ENCODE data around the gene CDH13.

DNA sequence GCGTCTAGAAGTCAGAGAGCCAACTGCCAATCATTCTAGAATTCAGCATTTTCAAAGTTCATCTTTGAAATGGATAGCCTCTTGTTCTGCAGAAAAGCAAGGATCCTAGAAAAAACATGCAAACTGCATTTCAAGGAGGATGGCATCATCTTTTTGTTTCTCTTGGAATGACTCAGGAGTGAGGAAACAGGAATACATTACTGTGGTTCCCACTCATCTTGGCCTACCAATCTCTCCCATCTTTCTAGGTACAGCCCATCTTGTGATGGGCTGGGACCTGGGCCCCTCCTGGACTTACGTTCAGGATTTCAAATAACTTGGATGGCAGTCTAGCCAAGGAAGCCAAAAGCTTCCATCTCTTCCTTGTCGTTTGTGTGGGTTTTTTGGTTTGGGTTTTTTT lies 363.4 kb downstream of the CDH13 start:
- TF ChIP-seq, protein P1, sequence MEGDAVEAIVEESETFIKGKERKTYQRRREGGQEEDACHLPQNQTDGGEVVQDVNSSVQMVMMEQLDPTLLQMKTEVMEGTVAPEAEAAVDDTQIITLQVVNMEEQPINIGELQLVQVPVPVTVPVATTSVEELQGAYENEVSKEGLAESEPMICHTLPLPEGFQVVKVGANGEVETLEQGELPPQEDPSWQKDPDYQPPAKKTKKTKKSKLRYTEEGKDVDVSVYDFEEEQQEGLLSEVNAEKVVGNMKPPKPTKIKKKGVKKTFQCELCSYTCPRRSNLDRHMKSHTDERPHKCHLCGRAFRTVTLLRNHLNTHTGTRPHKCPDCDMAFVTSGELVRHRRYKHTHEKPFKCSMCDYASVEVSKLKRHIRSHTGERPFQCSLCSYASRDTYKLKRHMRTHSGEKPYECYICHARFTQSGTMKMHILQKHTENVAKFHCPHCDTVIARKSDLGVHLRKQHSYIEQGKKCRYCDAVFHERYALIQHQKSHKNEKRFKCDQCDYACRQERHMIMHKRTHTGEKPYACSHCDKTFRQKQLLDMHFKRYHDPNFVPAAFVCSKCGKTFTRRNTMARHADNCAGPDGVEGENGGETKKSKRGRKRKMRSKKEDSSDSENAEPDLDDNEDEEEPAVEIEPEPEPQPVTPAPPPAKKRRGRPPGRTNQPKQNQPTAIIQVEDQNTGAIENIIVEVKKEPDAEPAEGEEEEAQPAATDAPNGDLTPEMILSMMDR (IDR thresholded peaks at IDR 0.05; ENCODE audit: poor library complexity, severe bottlenecking), result no peak
- TF ChIP-seq EZH2 (IDR thresholded peaks at IDR 0.05; ENCODE audit: borderline replicate concordance, insufficient read depth, low read length, poor library complexity, severe bottlenecking), result no peak
- no peak for TF ChIP-seq SMC3 (conservative IDR thresholded peaks at IDR 0.05; ENCODE audit: poor library complexity)
- TF ChIP-seq, protein P2, sequence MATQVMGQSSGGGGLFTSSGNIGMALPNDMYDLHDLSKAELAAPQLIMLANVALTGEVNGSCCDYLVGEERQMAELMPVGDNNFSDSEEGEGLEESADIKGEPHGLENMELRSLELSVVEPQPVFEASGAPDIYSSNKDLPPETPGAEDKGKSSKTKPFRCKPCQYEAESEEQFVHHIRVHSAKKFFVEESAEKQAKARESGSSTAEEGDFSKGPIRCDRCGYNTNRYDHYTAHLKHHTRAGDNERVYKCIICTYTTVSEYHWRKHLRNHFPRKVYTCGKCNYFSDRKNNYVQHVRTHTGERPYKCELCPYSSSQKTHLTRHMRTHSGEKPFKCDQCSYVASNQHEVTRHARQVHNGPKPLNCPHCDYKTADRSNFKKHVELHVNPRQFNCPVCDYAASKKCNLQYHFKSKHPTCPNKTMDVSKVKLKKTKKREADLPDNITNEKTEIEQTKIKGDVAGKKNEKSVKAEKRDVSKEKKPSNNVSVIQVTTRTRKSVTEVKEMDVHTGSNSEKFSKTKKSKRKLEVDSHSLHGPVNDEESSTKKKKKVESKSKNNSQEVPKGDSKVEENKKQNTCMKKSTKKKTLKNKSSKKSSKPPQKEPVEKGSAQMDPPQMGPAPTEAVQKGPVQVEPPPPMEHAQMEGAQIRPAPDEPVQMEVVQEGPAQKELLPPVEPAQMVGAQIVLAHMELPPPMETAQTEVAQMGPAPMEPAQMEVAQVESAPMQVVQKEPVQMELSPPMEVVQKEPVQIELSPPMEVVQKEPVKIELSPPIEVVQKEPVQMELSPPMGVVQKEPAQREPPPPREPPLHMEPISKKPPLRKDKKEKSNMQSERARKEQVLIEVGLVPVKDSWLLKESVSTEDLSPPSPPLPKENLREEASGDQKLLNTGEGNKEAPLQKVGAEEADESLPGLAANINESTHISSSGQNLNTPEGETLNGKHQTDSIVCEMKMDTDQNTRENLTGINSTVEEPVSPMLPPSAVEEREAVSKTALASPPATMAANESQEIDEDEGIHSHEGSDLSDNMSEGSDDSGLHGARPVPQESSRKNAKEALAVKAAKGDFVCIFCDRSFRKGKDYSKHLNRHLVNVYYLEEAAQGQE (IDR thresholded peaks at IDR 0.05; ENCODE audit: borderline replicate concordance), result no peak
- no peak for TF ChIP-seq TAF1 (IDR thresholded peaks at IDR 0.05; ENCODE audit: low read depth)

Measured in neural cell (in vitro differentiated cells).